Measurements from ENCODE around the gene AMBRA1.

AMBRA1 gene

DNA sequence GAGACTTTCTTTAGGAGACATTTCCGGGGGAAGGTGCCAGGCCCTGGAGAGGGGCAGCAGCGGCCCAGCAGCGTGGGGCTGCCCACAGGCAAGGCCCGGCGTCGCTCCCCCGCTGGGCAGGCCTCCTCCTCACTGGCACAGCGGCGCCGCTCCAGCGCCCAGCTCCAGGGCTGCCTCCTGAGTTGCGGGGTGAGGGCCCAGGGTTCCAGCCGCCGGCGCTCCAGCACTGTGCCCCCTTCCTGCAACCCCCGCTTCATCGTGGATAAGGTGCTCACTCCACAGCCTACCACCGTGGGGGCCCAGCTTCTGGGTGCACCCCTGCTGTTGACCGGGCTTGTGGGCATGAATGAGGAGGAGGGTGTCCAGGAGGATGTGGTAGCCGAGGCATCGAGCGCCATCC, 227.6 kb downstream of the AMBRA1 start:
- intact Hi-C loops (cut with DNase I) = no loop called here

DNA sequence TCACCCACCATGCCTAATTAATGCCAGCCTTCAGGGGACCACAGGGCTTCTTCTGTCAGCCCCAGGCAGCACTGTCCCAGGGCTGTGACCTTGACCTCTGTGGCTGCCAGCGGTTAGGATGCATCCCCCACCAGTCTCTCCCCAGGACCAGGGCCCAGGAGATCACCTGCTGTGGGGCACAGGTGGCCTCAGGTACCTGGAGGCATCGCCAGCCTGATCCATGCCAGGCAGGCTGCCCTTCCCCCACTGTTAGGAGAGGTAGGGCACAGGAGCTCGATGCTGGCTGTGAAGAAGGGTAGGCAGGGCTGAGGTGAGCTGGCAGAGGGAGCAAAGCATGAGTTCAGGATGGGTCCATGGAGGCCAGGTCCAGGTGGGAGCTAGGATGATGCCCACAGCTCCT, 229.0 kb downstream of the AMBRA1 start:
- no peak for DNase-seq
- intact Hi-C loops (cut with DNase I) = no loop called here

More for the DNA sequence above, 227.6 kb downstream of the AMBRA1 start:
- DNase-seq = peak in 1 of 10 donors; percentile 77

DNA sequence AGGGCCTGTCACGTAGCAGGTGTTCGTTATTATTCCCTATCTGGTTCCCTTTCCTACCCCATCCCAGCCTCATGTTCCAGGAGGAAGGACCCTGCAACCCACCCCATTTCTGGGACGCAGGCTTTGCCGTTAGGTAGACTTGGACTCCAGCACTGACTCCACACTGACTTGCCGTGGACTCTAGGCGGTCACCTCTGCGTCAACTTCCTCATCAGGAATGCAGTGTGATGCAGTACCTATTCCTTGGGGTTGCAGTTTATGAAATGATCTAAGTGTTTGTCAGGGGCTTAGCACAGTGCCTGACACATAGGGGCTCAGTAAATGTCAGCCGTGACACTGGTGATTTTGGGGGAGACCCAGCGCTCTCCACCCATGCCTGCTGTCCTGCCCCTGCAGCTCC, 229.8 kb downstream of the AMBRA1 start:
- intact Hi-C loops (cut with DNase I) = no loop called here
- no peak for DNase-seq

DNA sequence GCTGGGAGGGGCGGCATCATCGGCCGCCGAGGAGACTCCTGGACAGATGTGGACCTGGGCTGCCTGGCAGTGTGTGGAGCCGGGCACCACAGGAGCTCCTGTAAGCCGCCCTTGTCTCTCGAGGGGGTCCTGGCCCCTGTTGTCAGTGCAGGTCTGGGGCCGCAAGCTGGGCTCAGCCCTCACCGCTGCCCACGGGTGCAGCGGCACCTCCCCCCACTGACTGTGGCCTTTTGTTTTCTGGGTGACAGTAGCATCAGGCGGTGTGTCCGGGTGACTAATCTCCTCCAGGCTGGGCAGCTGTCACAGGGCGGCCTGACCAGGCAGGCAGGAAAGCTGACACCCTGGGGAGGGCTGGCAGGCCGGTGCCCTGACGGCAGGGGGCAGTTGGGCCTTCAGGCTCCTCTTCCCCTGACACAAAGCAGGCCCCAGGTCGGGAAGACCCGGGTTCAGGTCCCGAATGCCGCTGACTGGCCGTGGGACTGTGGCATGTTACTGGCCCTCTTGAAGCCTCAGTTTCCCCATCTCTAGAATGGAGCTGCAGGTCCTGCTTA, 230.3 kb downstream of the AMBRA1 start:
- intact Hi-C loops (cut with DNase I) = no loop called here
- peak in 9 of 10 donors; percentile 58 to 97 (median 75) for DNase-seq

DNA sequence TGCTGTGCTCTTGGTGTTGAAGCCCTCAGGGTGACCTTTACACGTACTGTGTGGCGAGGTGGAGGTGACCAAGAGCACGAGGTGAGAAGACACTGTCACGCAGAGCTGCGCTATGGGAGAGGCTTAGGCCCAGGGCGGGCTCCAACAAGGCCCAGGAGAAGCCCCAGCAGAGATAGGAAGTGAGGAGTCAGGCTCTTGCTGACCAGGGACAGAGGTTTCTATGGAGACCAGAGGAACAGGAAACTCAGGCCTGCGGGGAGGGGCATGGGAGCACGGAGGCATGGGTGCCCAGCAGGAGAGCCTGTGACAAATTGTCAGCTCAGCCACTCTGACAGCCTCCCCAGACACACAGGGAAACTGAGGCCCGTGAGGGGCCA, 230.8 kb downstream of the AMBRA1 start:
- DNase-seq = peak in 7 of 10 donors; percentile 50 to 93 (median 61)
- intact Hi-C loops (cut with DNase I) = no loop called here

DNA sequence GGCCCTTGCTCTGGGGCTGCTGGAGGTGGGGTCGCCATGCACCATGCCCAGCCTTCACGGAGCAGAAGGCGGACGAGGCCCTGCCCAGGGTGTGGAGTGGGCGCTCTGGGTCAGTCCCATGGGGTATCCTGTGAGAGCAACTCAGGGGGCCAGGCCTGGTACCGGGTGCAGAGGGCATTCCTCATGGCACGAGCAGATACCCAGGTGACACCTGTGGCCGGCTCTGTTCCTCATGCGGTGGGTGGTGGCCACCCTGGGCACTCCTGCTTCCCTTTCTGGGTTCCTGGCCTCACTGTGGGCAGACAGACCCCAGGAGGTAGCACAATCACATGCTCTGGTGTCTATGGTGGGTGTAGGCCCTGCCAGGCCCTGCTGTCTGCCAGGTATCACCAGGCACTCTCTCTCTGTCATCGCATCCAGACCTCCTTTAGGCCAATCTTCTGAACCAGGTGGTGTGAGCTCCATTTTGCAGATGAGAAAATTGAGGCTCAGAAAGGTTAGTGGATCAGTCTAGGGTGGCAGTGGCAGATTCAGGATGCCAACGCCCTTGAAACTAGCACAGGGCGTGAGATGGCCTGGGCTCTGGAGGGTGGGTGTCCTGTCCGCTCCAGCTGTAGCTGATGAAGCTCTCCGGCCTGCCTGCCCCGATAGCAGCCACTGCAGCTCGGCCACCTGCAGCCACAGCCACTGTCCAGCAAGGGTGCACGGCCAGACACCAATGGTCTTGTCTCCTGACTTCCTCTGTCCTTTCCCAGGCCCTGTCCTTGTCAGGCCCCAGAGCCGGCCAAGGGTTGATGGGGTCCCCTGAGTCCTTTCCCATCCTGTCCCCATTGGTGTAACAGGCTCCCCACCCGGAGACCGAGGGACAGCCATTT, 231.4 kb downstream of the AMBRA1 start:
- DNase-seq = peak in 2 of 10 donors; percentile 76 to 77
- intact Hi-C loops (cut with DNase I) = no loop called here

DNA sequence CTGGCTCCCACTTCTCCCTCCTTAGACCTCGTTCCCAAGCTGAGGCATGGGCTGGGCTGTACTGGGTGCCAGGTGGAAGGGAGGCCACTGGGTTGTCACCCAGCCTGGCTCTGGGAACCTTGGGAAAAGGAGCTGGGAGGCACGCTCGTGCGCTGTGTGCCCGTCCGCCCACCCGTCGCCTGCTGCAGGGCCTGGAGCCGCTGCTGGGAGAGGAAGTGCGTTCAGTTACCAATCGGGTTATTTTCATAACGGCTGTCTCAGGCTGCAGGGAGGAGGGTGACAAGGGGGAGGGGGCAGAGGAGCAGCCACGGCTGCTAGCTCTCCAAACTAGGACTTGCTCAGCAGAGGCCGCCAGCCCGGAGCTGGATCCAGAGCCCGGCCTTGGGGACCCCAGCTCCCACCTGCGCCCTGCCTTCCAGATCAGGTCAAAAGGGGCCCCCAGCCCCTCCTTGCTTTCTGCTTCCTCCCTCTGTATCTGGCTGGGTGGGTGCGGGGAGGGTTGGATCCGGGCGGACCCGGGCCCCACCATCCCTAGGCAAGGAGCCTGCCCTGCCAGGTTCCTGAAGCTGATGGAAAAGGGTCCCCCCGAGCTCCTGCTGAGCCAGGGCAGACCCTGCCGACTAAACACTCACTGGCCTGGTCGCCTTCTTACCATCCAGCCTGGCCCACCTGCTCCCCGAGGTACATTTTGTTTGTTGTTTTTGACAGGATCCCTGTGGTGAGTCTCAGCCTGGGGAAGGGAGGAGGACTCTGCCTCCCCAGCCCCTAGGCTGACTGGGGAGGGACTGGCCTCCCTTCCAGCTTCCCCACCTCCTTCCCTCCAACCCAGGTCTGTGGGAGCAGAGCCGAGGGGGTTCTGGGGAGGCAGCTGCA, 232.3 kb downstream of the AMBRA1 start:
- intact Hi-C loops (cut with DNase I) = no loop called here
- DNase-seq = peak in 9 of 10 donors; percentile 48 to 97 (median 79)

DNA sequence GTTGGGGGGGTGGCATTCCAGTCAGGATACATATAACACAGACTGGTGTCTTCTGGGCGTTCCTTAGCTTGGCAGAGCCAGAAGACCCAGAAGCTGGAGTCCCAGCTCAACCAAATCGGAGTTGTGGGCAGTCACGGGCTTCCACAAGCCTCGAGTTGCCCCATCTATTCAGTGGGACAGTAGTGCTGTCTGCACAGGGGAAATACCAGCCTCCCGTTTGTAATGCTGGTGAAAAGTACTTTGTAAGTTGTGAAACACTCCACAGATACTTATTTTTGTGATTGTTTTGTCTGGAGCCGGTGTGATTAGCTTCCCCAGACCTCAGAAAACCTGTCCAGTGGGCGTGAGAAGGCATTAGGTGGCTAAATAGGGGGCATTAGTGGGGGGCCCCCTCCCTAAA, 232.9 kb downstream of the AMBRA1 start:
- intact Hi-C loops (cut with DNase I) = no loop called here
- peak in 1 of 10 donors; percentile 68 for DNase-seq

DNA sequence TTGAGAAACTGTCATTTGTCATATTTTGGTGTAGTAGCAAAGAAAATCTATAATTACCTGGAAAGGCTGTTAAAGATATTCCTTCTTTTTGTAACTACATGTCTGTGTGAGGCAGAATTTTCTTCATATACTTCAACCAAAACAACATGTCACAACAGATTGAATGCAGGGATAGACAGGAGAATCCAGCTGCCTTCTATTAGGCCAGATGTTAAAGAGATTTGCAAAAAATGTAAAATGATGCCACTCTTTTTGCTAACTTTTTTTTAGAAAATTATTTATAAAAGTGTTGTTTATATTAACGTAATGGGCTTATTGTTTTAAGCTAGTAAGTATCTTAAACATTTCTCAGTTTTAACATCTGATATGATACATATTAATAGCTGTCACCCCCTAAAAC, 233.9 kb downstream of the AMBRA1 start:
- DNase-seq = no peak
- intact Hi-C loops (cut with DNase I) = no loop called here

DNA sequence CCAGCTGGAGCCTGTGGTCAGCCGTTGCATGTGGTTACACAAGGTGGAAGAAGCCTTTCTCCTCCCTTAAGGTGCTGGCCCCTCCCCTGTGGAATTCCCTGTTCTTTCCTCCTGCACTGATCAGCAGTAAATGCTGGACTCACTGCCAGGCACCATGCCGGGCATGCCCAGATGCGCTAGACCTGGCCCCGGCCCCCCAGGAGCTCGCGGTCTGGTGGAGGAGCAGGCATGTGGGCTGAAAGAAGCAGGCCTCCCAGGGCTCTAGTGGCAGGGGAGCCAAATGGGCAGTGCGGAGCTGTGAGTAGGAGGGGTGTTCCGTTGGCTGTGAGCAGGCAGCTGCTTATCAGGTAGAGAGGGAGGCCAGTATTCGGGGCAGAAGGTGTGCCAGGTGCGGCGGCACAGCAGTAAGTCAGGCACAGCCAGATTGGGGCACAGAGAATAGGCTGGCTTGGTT, 236.3 kb downstream of the AMBRA1 start:
- DNase-seq = peak in 1 of 10 donors; percentile 73
- intact Hi-C loops (cut with DNase I) = no loop called here

DNA sequence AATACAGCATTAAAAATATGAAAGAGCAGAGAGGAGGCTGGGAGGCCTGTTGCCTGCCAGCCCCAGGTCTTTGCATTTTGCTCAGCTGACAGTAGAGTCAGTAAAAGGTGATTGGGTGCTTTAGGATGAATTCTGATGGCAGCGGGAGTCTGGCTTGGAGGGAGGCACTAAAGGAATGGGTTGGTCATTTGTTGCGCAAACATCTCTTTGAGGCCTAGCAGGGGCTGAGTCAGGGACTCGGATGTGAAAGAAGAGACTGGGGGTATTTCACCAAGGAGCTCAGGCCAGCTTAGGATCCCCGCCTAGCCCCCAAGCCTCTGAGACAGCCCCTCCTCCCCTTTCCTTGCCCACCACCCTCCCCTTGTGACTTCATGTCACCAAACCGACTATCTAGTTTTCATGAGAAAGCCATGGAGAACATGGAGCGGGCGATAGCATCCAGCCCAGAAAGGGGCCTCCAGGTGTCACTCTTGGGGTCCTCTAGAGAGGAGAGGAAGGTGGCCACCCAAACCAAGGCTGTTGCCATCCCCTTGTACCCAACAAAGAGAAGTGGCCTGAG, 236.8 kb downstream of the AMBRA1 start:
- peak in 1 of 10 donors; percentile 48 for DNase-seq
- intact Hi-C loops (cut with DNase I) = no loop called here

DNA sequence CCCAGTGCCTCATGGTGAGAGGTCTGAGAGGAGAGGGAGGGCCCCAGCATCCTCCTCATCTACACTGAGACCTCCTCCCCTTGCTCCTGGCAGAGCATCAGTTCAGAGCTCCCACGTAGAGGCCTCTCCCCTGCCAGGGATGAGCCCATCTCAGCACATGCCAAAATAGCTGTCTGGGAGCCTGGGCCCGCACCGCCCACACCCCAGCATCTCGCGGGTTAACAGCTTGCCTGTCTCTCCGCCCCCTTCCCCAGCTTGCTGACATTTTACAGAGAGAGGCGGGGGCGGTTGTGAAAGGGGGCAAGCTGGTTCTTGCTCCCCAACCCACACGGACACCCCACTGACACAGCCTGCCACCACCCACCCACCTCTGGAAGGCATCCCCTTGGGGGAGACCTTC, 240.1 kb downstream of the AMBRA1 start:
- intact Hi-C loops (cut with DNase I) = no loop called here
- peak in 8 of 10 donors; percentile 60 to 95 (median 74) for DNase-seq

DNA sequence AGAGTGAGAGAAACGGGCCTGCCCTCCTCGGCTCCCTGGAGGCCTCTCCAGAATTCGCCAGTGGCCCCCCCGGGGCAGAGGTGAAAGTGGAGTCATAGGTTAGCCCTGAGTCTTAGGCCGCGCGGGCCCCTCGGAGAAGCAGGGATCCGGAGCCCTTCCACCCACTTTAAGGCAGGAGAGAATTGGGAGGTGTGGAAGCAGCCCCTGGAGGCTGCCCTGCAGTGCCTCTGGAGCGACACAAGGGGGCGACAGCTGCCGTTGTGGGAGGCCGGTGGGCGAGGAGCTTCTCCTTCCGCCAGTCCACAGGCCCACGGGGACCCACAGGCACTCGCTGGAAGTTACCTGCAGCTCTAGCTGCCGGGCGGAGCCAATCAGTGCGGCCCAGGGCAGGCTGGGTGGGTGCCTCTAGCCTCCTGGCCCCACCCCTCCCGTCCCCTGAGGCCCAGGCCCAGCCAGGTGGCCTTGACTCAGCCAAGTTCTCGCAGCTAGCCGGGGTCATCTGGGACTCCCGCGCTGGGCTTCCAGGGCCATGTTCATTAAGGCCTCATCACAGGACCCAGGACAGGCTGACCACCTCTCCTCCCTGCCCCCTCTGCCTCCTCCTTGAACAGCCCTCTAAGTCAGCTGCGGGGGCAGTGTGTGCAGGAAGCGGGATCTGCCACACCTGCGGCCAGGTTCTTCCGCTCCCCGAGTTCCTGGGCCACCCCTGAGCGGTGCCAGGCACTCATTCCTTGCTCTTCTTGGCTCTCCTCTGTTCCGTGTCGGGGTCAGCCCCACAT, 241.6 kb downstream of the AMBRA1 start:
- peak in 8 of 10 donors; percentile 61 to 96 (median 70) for DNase-seq
- intact Hi-C loops (cut with DNase I) = loop anchor here (1.0 kb wide), 1 partner anchor 15 kb away; no protein-coding TSS in a partner anchor

DNA sequence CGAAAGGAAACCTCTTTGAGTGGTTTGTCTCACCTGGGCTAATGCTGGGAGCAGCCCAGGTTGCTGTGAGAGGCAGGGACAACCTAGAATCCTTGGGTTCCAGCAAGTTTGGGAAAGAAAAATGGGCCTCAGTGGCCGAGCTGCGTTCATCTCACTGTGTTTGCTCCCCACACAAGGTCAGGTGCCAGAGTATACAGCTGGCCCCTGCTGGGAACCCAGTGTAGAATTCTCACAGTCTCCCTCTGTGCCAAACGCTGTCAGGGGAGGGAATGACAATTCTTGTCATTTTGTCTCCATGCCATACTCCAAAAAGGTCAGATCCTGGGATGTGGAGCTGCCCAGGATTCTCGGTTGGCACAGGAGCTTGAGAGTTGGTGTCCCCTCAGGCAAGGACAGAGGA, 242.2 kb downstream of the AMBRA1 start:
- DNase-seq = peak in 1 of 10 donors; percentile 46
- intact Hi-C loops (cut with DNase I) = loop anchor here (1.0 kb wide), 1 partner anchor 16 kb away; no protein-coding TSS in a partner anchor

DNA sequence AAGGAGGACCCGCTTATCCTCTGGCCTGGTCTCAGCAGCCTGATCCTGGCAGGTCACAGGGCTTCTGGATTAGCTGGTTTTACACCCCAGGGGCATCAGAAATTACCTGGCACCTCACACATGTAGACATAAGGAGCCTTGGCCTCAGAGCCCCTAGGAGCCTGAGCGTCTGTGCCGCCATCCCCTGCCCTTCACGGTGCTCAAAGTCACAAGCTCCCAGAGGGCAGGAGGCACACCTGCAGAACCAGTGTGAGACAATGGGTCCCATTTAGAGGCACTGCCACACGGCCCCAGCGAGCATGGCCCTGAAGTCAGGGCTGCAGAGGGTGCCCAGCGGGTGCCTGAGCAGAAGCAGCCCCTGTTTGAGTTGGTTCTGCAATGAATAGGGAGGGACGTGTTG, 242.7 kb downstream of the AMBRA1 start:
- intact Hi-C loops (cut with DNase I) = no loop called here
- DNase-seq = peak in 1 of 10 donors; percentile 35

DNA sequence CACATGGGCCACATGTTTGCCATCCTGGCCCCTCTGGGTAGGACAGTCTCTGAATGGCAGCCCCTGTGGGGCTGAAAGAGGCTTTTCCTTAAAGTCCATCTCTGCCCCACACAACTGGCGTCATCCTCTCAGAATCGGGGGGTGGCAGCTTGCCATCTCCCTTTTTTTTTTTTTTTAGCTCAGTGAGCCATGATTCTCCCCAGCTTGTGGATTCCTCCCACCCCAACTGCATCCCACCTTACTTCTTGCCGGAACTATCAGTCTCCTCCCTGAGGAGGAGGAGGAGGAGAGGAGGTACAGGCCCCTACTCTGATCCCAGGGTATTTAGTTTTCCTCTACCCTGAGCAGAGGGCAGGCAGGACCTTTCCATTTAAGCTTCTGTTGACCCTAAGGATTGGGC, 243.1 kb downstream of the AMBRA1 start:
- intact Hi-C loops (cut with DNase I) = no loop called here

DNA sequence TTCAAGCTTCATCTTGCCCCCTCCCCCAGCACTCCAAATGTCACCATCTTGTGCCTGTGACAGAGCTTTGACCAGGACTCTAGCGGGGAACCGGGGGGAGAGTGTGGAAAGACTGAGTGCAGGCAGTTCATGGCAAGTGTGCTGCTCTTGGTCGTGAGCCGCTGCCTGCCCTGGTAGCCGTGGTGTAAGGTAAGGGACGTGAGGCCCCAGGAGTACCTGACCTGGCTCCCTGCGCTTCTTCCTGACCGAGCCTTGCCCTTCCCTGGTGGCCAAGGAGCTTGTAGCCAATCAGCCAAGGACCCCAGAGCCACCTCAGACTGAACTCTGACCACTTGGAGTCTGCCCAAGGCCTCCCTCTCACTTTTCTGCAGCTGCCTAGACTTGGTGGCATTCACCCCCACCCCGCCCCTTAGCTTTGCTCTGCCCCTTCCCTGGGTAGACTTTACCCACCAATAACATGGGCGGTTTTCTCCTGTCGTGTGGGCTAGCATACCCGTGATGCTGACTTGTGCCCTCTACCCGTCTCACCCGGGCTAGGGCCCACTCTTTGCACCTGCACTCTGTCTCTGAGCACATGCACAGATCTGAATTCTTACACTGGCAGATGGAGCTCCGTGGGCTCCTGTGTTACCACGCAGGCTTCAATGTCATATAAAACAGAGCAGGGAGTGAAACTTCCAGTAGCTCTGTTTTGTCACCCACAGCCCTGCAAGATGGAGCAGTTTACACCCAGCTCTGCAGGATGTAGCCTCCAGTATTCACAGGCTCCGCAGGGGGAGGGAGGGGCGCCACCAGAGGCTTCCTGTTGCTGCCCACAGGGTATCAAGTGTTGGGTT, 245.0 kb downstream of the AMBRA1 start:
- intact Hi-C loops (cut with DNase I) = loop anchor here (5.0 kb wide), 1 partner anchor 106 kb away; no protein-coding TSS in a partner anchor

More for the DNA sequence above, 243.1 kb downstream of the AMBRA1 start:
- peak in 1 of 10 donors; percentile 70 for DNase-seq

DNA sequence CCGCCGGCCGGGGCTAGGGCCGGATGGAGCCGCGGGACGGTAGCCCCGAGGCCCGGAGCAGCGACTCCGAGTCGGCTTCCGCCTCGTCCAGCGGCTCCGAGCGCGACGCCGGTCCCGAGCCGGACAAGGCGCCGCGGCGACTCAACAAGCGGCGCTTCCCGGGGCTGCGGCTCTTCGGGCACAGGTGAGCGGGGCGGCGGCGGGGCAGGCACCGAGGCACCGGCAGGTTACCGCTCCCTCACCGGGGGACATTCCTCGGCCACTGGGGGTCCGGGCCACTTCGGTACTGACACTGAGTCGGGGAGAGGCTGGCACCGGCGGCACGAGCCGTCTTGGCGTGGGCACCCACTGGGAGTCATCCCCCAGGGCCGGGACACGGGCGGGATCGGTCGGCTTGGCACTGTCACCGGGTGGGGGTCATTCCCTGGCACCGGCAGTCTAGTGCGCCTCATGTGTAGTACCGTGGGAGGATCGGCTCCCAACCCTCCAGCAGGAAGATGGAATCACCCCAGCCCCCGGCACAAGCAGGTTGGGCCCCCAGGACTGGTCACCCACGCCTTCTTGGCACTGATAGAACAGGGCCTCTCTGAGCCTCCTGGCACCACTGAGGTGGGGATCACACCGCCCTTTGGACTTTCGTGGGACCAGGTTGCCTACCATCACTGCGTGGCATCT, 246.0 kb downstream of the AMBRA1 start:
- DNase-seq = peak in 2 of 10 donors; percentile 85 to 89
- intact Hi-C loops (cut with DNase I) = loop anchor here (1.0 to 5.0 kb wide), 2 partner anchors 20 to 105 kb away; no protein-coding TSS in a partner anchor

More for the DNA sequence above, 245.0 kb downstream of the AMBRA1 start:
- DNase-seq = no peak
